GM12878 (cell line): ENCODE data around the gene CEACAM1. TPM values are rescaled to one million over a fixed set of nuclear protein-coding genes. Genes with fewer than 3 reads are reported as not detected.

Experiments used
- CUX1 ChIP-seq: IDR thresholded peaks from 2 replicates; pipeline ENCODE4 v1.6.1; 2012; ENCODE audit warnings: improper control_type of control experiment, low read depth, low read length; ENCODE audit not compliant: insufficient replicate concordance
- E2F4 ChIP-seq: IDR thresholded peaks from 2 replicates; pipeline ENCODE4 v1.6.1; 2012; ENCODE audit warnings: low read depth, low read length, improper control_type of control experiment
- EED ChIP-seq: sonication (generic); IDR thresholded peaks from 2 replicates; pipeline ENCODE4 v1.6.1; 2016; ENCODE audit warnings: antibody characterized with exemption, low read depth
- EP300 ChIP-seq, 2 experiments: fragments of 150-350 bp in 1 of 2; IDR thresholded peaks; 2 replicates each; pipeline ENCODE4 v1.6.1; 2011 to 2012; ENCODE audit warnings: low read depth in 2 of 2, low read length in 2 of 2, borderline replicate concordance in 1 of 2, improper control_type of control experiment in 1 of 2, inconsistent platforms in 1 of 2; ENCODE audit not compliant: control insufficient read depth in 1 of 2
- GABPA ChIP-seq: IDR thresholded peaks from 2 replicates; pipeline ENCODE4 v1.6.1; 2014; ENCODE audit warnings: antibody characterized with exemption, low read depth, mild to moderate bottlenecking, inconsistent platforms
- MEF2B ChIP-seq: fragments of 450-650 bp; IDR thresholded peaks from 2 replicates; pipeline ENCODE4 v1.6.1; 2018; ENCODE audit warnings: mild to moderate bottlenecking, moderate library complexity; ENCODE audit not compliant: partially characterized antibody, poor library complexity, severe bottlenecking
- MYB ChIP-seq: fragments of 150-350 bp; IDR thresholded peaks from 2 replicates; pipeline ENCODE4 v1.6.1; 2014; ENCODE audit warnings: mild to moderate bottlenecking, low read depth, low read length, borderline replicate concordance
- NFIC ChIP-seq: IDR thresholded peaks from 2 replicates; pipeline ENCODE4 v1.6.1; 2012; ENCODE audit warnings: low read depth, mild to moderate bottlenecking, inconsistent platforms, low read length, moderate library complexity
- POLR2A ChIP-seq: IDR thresholded peaks from 2 replicates; pipeline ENCODE4 v1.6.1; 2011; ENCODE audit warnings: low read depth, mild to moderate bottlenecking, low read length
- RELB ChIP-seq: fragments of 450-650 bp; IDR thresholded peaks from 2 replicates; pipeline ENCODE4 v1.6.1; 2017; ENCODE audit warnings: low read depth, mild to moderate bottlenecking, moderate library complexity
- SIN3A ChIP-seq: IDR thresholded peaks from 2 replicates; pipeline ENCODE4 v1.6.1; 2012; ENCODE audit warnings: low read depth, low read length, improper control_type of control experiment
- STAT3 ChIP-seq: IDR thresholded peaks from 2 replicates; pipeline ENCODE4 v1.6.1; 2011; ENCODE audit warnings: low read depth, low read length, improper control_type of control experiment
- YY1 ChIP-seq: IDR thresholded peaks from 2 replicates; pipeline ENCODE4 v1.6.1; 2011; ENCODE audit warnings: low read depth, mild to moderate bottlenecking, low read length
- ZZZ3 ChIP-seq: IDR thresholded peaks from 2 replicates; pipeline ENCODE4 v1.6.1; 2011; ENCODE audit warnings: low read depth; ENCODE audit not compliant: control insufficient read depth, insufficient read length
- polyA plus RNA-seq, 11 experiments: library from polyadenylated mRNA; depleted of rRNA in 4 of 11; unstranded in 6 of 11; stranded (reverse) in 5 of 11; fragments of >200 nt; fragmentation: Nextera tagmentation in 4 of 11; fragmentation: Illumina TruSeq in 1 of 11; extraction: Ambion mirVana in 4 of 11; extraction: Trizol in 1 of 11; gene quantifications; 1 replicate in 1 of 11; 2 replicates in 10 of 11; pipeline versions ENCODE4 v1.2.1 to v1.2.3, GENCODE V29; 2011 to 2016; ENCODE audit warnings: inconsistent platforms in 2 of 11, missing spikeins in 2 of 11, low read depth in 1 of 11
- total RNA-seq, 4 experiments: library from RNA; depleted of rRNA in 3 of 4; stranded (reverse); fragments of >200 nt in 3 of 4; fragmentation: Illumina TruSeq in 1 of 4; extraction: Trizol in 1 of 4; gene quantifications; 2 replicates each; pipeline versions ENCODE4 v1.2.1 to v1.2.3, GENCODE V29; 2013 to 2021

The CEACAM1 gene
- total and polyA plus RNA-seq, 10 of the 15 experiments (the other 5 are each of a cell fraction or from before 2014, with no cell fraction given) = 3.9 to 24.0 (median 6.5) TPM

GRCh38 chr19:42494321-42494720, 34.0 kb downstream of the CEACAM1 start (continued):
- TF ChIP-seq E2F4 (no peak), MEF2B (no peak), RELB (peak; percentile 70), EP300 (IDR thresholded peaks at IDR 0.05; ENCODE audit: borderline replicate concordance in 1 of 2, control insufficient read depth in 1 of 2, low read depth in 2 of 2, low read length in 2 of 2) (peak in 1 of 2 experiments; percentile 29; a peak in 1 of 4 replicates), GABPA (no peak), POLR2A (no peak), ZZZ3 (no peak), EED (no peak), SIN3A (no peak), CUX1 (peak; percentile 22), YY1 (no peak), STAT3 (no peak), NFIC (peak; percentile 58; the same call in 1 of the 2 replicates), MYB (no peak)
